Measurements from ENCODE around the gene GABBR2. TPM values are rescaled to one million over a fixed set of nuclear protein-coding genes. Genes with fewer than 3 reads are reported as not detected.

GABBR2 gene
- total RNA-seq, 1 experiment from 2014 or later = 1.9 TPM

- DNase-seq (ENCODE audit: low read depth) = no peak
These were observed 460.7 kb downstream of the GABBR2 start for GRCh38 chr9:98247831-98248657.

- DNase-seq (ENCODE audit: low read depth) = no peak
These were observed 466.3 kb downstream of the GABBR2 start for GRCh38 chr9:98242426-98242825.

GRCh38 chr9:98241357-98242300, 467.1 kb downstream of the GABBR2 start:
- DNase-seq (ENCODE audit: low read depth) = no peak

- no peak for DNase-seq (ENCODE audit: low read depth)
These were observed 468.3 kb downstream of the GABBR2 start for GRCh38 chr9:98240475-98240874.

Other genes with a start within 250 kb of the GABBR2 start
- gene ANKS6, start 87.6 kb upstream of the GABBR2 start, total RNA-seq (2014; rRNA removed; shearing (Covaris generic)) = 20.5 and 25.7 TPM in 2 replicates
- gene GALNT12, start 98.7 kb upstream of the GABBR2 start, total RNA-seq (2014; rRNA removed; shearing (Covaris generic)) = 0.10 and 0.30 TPM in 2 replicates
- 0.13 and 0.14 TPM in 2 replicates for gene COL15A1, start 235.0 kb upstream of the GABBR2 start, total RNA-seq (2014; rRNA removed; shearing (Covaris generic))